CD4-positive, alpha-beta T cell treated with Interferon gamma for 1 hour (primary cell): ENCODE results near the gene RELL2.

Experiments
- DNase-seq: peaks from one replicate; pipeline ENCODE4 v3.0.0-alpha.2; 2020

The RELL2 gene

GRCh38 chr5:141649972-141650371 is 13.2 kb downstream of the RELL2 start:
- DNase-seq = no peak

DNA sequence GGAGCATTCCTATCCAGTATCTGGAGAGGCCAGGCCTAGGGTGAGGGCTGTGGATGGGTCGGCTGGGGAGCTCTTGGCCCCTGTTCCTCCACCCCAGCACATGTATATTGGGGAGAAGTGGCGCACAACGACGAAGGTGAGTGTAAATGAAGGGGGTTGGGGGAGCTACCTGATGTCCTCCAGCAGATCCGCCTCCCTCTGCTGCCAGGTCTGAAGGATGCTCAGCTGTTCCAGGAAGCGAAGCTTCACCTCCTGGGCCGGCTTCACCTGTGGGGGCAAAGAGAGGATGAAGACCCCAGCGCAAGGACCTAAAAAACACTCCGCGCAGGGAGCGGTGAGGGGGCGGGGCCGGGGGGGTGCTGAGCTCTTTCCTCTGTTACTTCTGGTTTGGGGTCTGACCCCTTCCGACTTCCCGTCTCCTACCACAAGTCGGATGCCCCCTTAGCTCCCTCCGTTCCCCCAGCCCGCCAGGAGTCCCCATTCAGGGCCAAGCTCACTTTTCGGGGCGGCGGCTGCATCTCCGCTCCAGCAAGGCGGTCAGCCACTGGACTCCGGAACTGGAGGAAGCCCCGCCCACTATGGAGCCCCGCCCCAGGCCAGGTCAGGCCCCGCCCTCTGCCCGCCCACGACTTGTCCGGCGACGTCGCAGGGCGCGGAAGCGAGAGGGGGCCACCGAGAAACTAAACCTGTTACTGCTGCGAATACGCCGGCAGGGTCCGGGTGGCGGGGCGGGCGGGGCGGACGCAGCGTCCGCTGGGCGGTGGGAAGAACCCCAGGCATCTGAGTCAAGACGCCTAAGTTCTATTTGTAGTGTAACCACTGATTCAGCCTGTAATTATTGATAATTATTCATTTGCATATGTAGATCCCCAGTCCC is 14.3 kb downstream of the RELL2 start, which contains the start of gene FCHSD1:
Gene FCHSD1, minus strand, starts transcription at position 568 of the 877 bp plus-strand sequence. Its CDS starts 50 bp downstream, at position 518.
- peak; percentile 83 for DNase-seq

DNA sequence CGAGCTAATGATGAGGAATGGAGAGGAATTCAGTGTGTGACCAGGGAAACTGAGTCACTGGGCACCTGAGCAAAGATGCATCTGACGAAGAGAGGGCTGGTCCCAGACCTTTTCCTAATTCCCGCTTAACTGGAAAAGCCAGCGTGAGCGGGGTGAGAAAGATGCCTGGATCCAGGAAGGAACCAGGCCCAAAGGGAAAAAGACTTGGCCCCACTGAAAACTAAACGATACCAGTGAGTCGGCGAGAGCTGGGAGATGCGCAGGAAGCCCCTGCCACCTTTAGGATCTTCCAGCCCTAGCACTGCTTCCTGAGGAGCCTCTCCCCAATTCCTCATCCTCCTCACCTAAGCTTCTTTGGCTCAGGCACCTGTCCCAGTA is 14.9 kb downstream of the RELL2 start:
- no peak for DNase-seq

DNA sequence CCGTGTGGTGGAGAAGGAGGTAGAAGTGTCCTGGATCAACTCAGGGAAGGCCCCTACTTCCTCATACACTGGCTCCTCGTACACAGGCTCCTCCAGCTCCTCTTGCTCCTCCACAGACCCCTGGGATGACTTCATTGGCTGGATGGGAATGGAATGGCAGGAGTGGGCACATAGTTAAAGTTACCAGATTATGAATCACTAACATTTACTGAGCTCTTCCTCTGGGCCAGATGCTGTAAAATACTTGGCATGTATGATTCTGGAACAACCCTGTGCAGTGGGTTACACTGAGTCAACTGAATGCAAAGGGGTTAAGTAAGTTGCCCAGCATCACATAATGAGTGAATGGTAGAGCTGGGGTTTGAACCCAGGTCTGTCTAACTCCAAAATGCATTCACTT is 17.5 kb downstream of the RELL2 start:
- DNase-seq = no peak

DNA sequence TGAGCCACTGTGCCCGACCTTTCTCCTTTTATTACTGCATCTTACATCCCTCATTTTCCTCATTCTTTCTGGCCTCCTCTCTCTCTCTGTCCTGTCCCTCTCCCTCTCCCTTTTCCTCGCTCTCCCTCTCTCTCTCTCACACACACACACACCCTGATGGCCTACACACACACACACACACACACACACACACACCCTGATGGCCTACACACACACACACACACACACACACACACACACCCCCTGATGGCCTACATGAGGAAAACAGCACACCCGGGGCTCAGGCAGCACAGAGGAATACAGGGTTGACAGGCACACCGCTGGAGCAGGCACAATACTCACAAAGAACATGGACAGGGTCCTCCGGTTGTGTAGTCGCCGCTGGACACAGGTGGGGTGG is 18.2 kb downstream of the RELL2 start:
- DNase-seq = no peak

GRCh38 chr5:141656396-141656795 is 19.6 kb downstream of the RELL2 start:
- no peak for DNase-seq

- no peak for DNase-seq
These were observed 20.6 kb downstream of the RELL2 start for GRCh38 chr5:141657404-141657803.

- no peak for DNase-seq
These were observed 21.2 kb downstream of the RELL2 start for GRCh38 chr5:141657937-141658545.

DNA sequence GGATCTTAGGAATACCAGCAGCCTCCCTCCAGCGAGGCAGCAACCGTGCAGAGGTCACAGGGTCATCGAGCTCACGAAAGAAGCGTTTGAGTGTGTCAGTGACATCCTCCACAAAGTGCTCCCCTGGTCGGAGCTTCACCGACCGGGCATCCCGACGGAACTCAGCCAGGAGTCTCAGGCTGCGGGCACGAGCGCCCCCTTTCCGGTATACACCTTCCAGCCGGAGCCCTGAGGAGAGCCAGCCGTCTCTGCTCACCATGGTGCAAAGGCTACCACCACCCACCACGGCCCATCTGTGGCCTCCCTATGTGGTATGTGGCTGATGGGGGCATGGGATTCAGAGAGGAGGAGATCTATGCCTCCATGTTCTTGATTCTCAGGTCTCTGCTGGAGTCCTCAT is 25.2 kb downstream of the RELL2 start:
- no peak for DNase-seq

DNA sequence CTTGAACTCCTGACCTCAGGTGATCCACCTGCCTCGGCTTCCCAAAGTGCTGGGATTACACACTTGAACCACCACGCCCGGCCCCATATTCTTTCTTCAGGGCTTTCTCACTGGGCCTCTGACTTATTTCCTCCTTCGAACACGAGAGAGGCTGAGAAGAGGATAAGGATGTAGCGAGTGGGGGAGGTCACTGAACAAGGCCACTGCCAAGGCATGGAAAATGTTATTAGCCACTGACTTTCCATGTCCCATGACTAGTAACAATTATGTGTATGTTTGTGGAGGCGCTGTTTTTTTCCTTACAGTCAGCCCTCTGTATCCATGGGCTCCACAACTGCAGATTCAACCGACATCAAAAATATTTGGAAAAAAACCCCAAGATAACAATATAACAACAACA is 26.7 kb downstream of the RELL2 start:
- no peak for DNase-seq

DNA sequence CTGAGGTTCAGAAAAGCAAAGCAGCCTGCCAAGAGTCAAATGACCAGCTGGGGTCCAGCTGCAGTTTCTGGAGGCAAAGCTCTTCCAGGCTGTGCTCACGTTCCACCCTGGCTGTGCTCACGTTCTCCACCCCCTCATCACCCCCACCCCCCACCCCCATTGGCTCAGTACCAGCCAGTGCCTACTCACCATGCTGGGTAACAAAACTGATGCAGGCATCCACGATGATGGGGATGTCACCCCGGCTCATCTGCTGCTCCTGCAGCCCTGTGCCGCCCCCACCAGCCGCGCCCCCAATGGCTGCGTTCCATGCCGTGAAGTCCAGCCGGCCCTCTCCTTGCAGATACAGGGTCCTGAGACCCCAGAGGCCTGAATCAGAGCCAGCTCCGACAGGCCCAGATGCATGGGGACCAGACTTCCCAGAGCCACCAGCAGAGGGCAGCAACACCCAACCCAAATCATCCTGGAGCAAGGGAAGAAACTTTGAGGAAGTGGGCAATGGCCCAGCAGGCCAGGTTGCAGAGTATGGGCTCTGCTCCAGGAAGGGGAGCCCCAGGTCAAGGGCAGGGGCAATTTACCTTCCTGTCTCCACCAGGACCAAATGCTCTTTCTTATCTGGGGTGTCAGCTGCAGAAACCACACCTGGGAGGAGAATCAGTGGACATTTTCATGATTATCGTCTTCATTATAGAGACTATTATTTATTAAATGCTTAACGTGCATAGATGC is 28.1 kb downstream of the RELL2 start:
- DNase-seq = peak; percentile 67

DNA sequence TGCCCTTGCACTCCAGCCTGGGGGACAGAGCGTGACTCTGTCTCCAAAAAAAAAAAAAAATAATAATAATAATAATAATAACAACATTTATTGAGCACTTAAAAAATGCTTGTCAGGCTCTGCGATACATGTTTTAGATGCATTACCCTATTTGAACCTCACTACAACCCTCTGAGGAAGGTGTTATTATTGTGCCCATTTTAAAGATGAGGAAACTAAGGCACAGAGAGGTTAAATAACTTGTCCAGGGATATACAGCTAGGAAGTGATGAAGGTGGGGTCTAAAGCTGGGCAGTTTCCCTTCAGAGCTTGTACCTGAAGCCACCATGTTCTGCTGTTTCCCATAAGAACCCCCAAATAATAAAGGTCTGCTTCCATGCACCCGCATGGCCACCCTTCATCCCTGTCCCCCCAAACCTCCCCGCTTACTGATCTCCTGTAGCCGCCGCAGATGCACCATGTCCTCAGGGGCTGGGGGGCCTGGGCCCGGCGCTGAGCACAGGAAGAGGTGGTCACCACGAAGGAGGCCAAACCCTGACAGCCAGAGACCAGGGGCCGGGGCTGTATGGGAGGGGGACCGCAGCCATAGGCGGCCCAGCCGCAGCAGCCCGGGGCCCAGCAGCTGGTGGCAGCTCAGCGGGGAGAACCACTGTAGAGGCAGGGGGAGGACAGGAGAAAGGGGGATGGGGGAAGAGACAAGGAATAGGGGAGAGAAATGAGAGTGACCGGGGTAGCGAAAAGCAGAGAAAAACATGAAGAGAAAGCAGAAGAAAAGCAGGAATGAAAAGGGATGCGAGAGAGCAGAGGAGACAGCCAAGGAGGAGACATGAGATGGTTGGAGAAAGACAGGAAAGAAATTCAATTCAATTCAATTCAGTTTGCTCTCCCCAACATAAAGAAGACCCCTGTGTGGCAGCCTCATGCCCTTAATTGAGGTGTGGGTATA is 29.5 kb downstream of the RELL2 start:
- no peak for DNase-seq

GRCh38 chr5:141668601-141669265 is 31.9 kb downstream of the RELL2 start:
- DNase-seq = no peak

GRCh38 chr5:141669520-141669919 is 32.7 kb downstream of the RELL2 start:
- no peak for DNase-seq

DNA sequence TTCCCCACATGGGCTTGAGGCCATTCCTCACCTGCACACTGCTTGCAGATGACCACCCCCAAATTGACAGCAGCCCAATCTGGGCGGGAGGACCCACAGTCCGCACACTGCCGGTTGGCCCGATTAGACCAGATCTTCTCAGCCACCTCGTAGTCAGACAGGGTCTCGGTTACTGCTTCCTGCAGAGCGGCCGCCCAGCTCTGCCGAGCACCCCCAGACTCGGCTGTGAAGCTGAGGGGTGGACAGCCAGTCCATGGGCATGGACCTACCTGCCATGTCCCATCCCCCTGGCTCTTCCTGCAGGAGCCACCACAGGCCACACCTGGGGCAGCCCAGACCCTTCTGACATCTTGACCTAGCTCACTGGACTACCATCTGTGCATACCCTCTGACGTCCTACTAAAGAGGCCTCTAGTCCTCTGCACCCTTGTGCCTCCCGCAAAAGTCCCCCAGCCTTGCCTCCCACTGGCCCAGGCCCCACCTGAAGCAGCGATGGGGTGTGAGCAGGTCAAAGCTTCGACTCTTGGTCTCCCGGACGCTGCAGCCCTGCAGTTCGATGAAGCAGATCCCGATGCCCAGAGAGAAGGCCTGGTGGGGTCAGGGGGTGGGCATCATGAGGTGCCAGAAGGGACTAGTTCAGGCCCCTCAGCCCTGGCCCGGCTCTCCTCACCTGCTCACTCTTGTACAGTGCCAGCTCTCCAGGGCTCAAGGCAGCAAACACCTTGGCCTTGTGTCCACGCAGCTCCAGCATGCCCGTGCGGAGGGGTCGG is 35.5 kb downstream of the RELL2 start:
- DNase-seq = no peak

- DNase-seq = no peak
These were observed 36.3 kb downstream of the RELL2 start for GRCh38 chr5:141672841-141673813.

DNA sequence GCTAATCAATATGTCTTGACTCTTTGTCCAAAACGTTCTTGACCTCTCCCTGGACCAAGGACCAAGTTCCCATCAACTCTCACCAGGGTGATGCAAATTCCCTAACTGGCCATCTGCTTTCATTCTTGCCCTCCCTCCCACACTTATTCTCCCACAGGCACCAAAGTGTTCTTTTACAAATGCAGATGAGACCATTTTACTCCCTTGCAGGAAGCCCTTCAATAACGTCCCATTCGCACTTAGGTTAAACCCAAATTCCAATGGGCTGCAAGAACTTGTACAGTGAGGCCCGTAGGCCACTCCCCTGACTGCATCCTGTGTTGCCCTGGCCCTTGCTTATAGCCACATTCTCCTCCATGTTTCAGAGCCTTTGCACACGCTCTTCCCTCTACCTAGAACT is 38.0 kb downstream of the RELL2 start:
- DNase-seq = no peak

GRCh38 chr5:141675672-141676071 is 38.9 kb downstream of the RELL2 start:
- no peak for DNase-seq

DNA sequence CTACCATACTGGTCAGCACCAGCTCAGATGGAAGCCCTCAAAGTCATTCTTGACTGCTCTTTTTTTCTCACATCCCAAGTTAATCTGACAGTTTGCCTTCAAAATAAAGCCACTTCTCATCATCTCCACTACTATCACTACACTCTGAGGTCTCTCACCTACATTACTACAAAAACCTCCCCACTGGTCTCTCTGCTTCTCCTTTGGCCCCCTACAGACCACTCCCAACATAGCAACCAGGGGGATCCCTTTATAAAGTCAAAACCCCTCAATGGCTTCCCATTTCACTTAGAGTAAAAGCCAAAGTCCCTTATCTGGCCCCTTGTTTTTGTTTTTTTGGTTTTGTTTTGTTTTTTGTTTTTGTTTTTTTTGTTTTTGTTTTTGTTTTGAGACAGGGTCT is 40.6 kb downstream of the RELL2 start:
- no peak for DNase-seq

GRCh38 chr5:141680178-141680577 is 43.4 kb downstream of the RELL2 start:
- DNase-seq = no peak
